Panc1 (cell line): Measurements from ENCODE around the gene NF1.

ENCODE experiments used
- CTCF ChIP-seq: fragments of 450-650 bp; IDR thresholded peaks from 2 replicates; pipeline ENCODE4 v1.5.1; 2017; ENCODE audit warnings: mild to moderate bottlenecking
- POLR2AphosphoS5 ChIP-seq: IDR thresholded peaks from 2 replicates; pipeline ENCODE4 v1.6.1; 2012; ENCODE audit warnings: mild to moderate bottlenecking, low read depth, low read length, moderate library complexity
- REST ChIP-seq, 2 experiments: IDR thresholded peaks; 2 replicates each; pipeline ENCODE4 v1.6.1; 2011 to 2012; ENCODE audit warnings: low read depth in 2 of 2, control low read depth in 1 of 2, low read length in 1 of 2, mild to moderate bottlenecking in 1 of 2, moderate library complexity in 1 of 2; ENCODE audit not compliant: insufficient read depth in 1 of 2

- no peak for TF ChIP-seq POLR2AphosphoS5
- no peak for TF ChIP-seq CTCF
- TF ChIP-seq REST (IDR thresholded peaks at IDR 0.05; ENCODE audit: insufficient read depth in 1 of 2, low read depth in 2 of 2, low read length in 1 of 2), result no peak
These were observed 330.7 kb downstream of the NF1 start for GRCh38 chr17:31425282-31426040.
